Esophagus muscularis mucosa (tissue), 4 donors: ENCODE measurements around the gene FMN1. TPM values are rescaled to one million over a fixed set of nuclear protein-coding genes. Genes with fewer than 3 reads are reported as not detected.

Source experiments
- DNase-seq: peaks from one replicate; pipeline ENCODE4 v3.0.0-alpha.2; 2017; ENCODE audit errors: extremely low spot score
- H3K27ac ChIP-seq, 4 donors: fragments of 200-600 bp; sonication (generic); replicated peaks in 1 of 4; 1 replicate in 3 of 4; 2 replicates in 1 of 4; pipeline ENCODE4 v1.5.1; 2016 to 2019; ENCODE audit warnings: mild to moderate bottlenecking in 1 of 4
- H3K27me3 ChIP-seq, 4 donors: fragments of 200-600 bp; sonication (generic); one replicate each; pipeline versions ENCODE4 v1.5.1 to v1.6.0; 2016 to 2019
- H3K36me3 ChIP-seq, 4 donors: fragments of 200-600 bp; sonication (generic); one replicate each; pipeline ENCODE4 v1.5.1; 2016 to 2019
- H3K4me1 ChIP-seq, 4 donors: fragments of 200-600 bp; sonication (generic); one replicate each; pipeline ENCODE4 v1.5.1; 2016 to 2019
- H3K4me3 ChIP-seq, 4 donors: fragments of 200-600 bp; sonication (generic); 1 replicate in 2 of 4; 2 replicates in 2 of 4; pipeline ENCODE4 v1.5.1; 2016 to 2019; ENCODE audit warnings: mild to moderate bottlenecking in 4 of 4, moderate library complexity in 1 of 4
- H3K9me3 ChIP-seq, 4 donors: fragments of 200-600 bp; sonication (generic); 1 replicate in 3 of 4; 2 replicates in 1 of 4; pipeline ENCODE4 v1.5.1; 2016 to 2019
- EP300 ChIP-seq: sonication (generic); formaldehyde crosslinking; IDR thresholded peaks from one replicate; pipeline ENCODE4 v1.6.1; 2017; ENCODE audit warnings: antibody characterized with exemption
- POLR2A ChIP-seq: fragments of 450-650 bp; IDR thresholded peaks from one replicate; pipeline ENCODE4 v1.6.1; 2017; ENCODE audit warnings: antibody characterized with exemption, moderate library complexity, mild to moderate bottlenecking, low read depth
- POLR2AphosphoS5 ChIP-seq, 2 donors: sonication (generic); formaldehyde crosslinking; IDR thresholded peaks; one replicate each; pipeline ENCODE4 v1.6.1; 2017; ENCODE audit warnings: antibody characterized with exemption in 2 of 2
- WGBS: methylation state at CpG from one replicate; pipeline ENCODE4 v1.1.5; 2018; 5-methylcytosine and 5-hydroxymethylcytosine counted together
- intact Hi-C: fragments of 100-400 bp; cut with DNase I; formaldehyde crosslinking; loops from one replicate; pipeline ENCODE4 v1.15.1; 2023
- total RNA-seq, 4 donors: library from RNA; depleted of rRNA; stranded (reverse); fragments of >200 nt; gene quantifications; one replicate each; pipeline versions ENCODE4 v1.1.0 to v1.2.1, GENCODE V29; 2016
- TF ChIP-seq, protein P1 (sequence below), 3 experiments: fragments of 200-600 bp in 2 of 3; fragments of 450-650 bp in 1 of 3; sonication (generic) in 2 of 3; IDR thresholded peaks; one replicate each; pipeline ENCODE4 v1.5.1; 2017 to 2019; ENCODE audit warnings: antibody characterized with exemption in 3 of 3, mild to moderate bottlenecking in 2 of 3, moderate library complexity in 1 of 3

The FMN1 gene
- total RNA-seq, 4 donors from 2014 or later: 4.8 to 12.5 (median 8.6) TPM

- 73% methylated on average over 3 of the region's 3 CpGs for WGBS
Observed at GRCh38 chr15:33206366-33206765, 11.9 kb upstream of the FMN1 start.

DNA sequence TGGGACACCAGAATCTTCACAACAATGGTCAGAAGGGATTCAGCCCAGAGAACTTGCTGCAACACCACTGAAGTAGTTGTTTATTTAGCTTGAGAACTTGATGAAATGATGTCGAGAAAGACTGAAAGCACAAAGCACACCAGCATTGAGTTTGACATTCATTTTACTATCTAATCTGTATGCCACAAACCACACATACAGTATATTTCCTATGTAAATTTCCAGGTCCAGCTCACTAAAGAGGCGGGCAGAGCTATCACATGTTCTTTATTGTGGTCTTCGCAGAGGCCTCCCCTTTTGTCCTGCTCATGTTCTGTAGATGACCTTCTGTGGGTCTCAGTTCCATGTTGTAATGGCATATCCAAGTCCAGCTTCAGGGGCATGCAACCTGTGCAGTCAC is 10.4 kb upstream of the FMN1 start:
- 89% methylated on average over 3 of the region's 3 CpGs for WGBS
- Histone ChIP-seq H3K9me3 (no peaks in the 10 kb centered on the region), H3K27ac (no peak overlapping the region), H3K36me3 (no peaks in the 10 kb centered on the region), H3K27me3 (no peaks in the 10 kb centered on the region), H3K4me1 (peaks cover 0 to 4% (median 2%) of the 10 kb centered on the region in 4 donors), H3K4me3 (no peak overlapping the region)
- intact Hi-C loops: no loop called here
- TF ChIP-seq POLR2A: no peak
- peak; percentile 87 for DNase-seq

More at GRCh38 chr15:33206366-33206765, 11.9 kb upstream of the FMN1 start:
- no peak overlapping the region for H3K4me3 ChIP-seq
- no peaks in the 10 kb centered on the region for H3K27me3 ChIP-seq
- peaks cover 0 to 4% (median 2%) of the 10 kb centered on the region in 4 donors for H3K4me1 ChIP-seq
- no peaks in the 10 kb centered on the region for H3K36me3 ChIP-seq
- H3K27ac ChIP-seq: no peak overlapping the region
- no peak for TF ChIP-seq EP300
- TF ChIP-seq POLR2AphosphoS5 (IDR thresholded peaks at IDR 0.05): no peak
- TF ChIP-seq, protein P1, sequence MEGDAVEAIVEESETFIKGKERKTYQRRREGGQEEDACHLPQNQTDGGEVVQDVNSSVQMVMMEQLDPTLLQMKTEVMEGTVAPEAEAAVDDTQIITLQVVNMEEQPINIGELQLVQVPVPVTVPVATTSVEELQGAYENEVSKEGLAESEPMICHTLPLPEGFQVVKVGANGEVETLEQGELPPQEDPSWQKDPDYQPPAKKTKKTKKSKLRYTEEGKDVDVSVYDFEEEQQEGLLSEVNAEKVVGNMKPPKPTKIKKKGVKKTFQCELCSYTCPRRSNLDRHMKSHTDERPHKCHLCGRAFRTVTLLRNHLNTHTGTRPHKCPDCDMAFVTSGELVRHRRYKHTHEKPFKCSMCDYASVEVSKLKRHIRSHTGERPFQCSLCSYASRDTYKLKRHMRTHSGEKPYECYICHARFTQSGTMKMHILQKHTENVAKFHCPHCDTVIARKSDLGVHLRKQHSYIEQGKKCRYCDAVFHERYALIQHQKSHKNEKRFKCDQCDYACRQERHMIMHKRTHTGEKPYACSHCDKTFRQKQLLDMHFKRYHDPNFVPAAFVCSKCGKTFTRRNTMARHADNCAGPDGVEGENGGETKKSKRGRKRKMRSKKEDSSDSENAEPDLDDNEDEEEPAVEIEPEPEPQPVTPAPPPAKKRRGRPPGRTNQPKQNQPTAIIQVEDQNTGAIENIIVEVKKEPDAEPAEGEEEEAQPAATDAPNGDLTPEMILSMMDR (IDR thresholded peaks at IDR 0.05): no peak
- no peak for TF ChIP-seq POLR2A
- no peak for DNase-seq
- no peaks in the 10 kb centered on the region for H3K9me3 ChIP-seq
- intact Hi-C loops: no loop called here

DNA sequence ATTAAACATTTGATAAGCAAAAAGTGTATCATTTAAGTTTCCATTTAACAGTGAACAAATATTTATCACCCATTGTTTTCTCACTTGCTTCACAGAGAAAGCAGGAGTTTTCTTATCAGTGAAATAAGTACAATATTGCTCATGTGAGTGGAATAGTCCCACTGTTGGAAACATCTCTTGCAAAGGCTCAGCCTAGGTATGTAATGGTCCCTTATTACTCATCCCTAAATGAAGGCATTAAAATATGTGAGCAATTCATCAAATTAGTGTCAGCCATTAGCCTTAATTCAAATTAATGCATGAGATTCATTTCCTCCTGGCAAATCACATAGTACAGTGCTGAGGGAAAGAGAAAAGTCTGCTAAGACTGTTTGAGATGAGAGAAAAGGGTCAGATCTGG is 9.6 kb upstream of the FMN1 start:
- Histone ChIP-seq H3K4me3 (no peak overlapping the region), H3K9me3 (no peaks in the 10 kb centered on the region), H3K27me3 (no peaks in the 10 kb centered on the region), H3K27ac (no peak overlapping the region), H3K4me1 (peaks cover 0 to 4% (median 2%) of the 10 kb centered on the region in 4 donors), H3K36me3 (no peaks in the 10 kb centered on the region)
- intact Hi-C loops: no loop called here
- DNase-seq: peak; percentile 3
- TF ChIP-seq POLR2A (no peak), EP300 (no peak), POLR2AphosphoS5 (IDR thresholded peaks at IDR 0.05) (no peak)
- TF ChIP-seq, protein P1 (IDR thresholded peaks at IDR 0.05): no peak

- Histone ChIP-seq H3K4me3 (peak overlapping the region; percentile 7 to 30 (median 20)), H3K36me3 (no peaks in the 10 kb centered on the region), H3K4me1 (peaks cover 0 to 4% (median 2%) of the 10 kb centered on the region in 4 donors), H3K9me3 (no peaks in the 10 kb centered on the region), H3K27me3 (no peaks in the 10 kb centered on the region), H3K27ac (no peak overlapping the region)
- intact Hi-C loops: no loop called here
- WGBS: 33% methylated on average over 9 of the region's 9 CpGs
- DNase-seq: peak; percentile 89
- TF ChIP-seq POLR2A (no peak), POLR2AphosphoS5 (IDR thresholded peaks at IDR 0.05) (no peak), EP300 (no peak)
- TF ChIP-seq, protein P1 (IDR thresholded peaks at IDR 0.05): no peak
Observed at GRCh38 chr15:33201491-33202231, 7.1 kb upstream of the FMN1 start.

- TF ChIP-seq POLR2AphosphoS5 (IDR thresholded peaks at IDR 0.05) (no peak), EP300 (no peak)
- TF ChIP-seq, protein P1 (IDR thresholded peaks at IDR 0.05): no peak
- intact Hi-C loops: no loop called here
- no peaks in the 10 kb centered on the region for H3K36me3 ChIP-seq
- no peak overlapping the region for H3K27ac ChIP-seq
- H3K4me3 ChIP-seq: no peak overlapping the region
- DNase-seq: peak; percentile 34
- H3K9me3 ChIP-seq: no peaks in the 10 kb centered on the region
- peaks cover 0 to 4% (median 2%) of the 10 kb centered on the region in 4 donors for H3K4me1 ChIP-seq
- WGBS: 79% methylated on average over 7 of the region's 7 CpGs
- H3K27me3 ChIP-seq: no peaks in the 10 kb centered on the region
Observed at GRCh38 chr15:33200903-33201302, 6.4 kb upstream of the FMN1 start.
